ENCODE results near the gene FADS3.

The FADS3 gene

GRCh38 chr11:61875698-61876097 is 15.6 kb downstream of the FADS3 start:
- DNase-seq = no peak

GRCh38 chr11:61874853-61875252 is 16.5 kb downstream of the FADS3 start:
- no peak for DNase-seq

GRCh38 chr11:61874377-61874809 is 17.0 kb downstream of the FADS3 start:
- DNase-seq = no peak

DNA sequence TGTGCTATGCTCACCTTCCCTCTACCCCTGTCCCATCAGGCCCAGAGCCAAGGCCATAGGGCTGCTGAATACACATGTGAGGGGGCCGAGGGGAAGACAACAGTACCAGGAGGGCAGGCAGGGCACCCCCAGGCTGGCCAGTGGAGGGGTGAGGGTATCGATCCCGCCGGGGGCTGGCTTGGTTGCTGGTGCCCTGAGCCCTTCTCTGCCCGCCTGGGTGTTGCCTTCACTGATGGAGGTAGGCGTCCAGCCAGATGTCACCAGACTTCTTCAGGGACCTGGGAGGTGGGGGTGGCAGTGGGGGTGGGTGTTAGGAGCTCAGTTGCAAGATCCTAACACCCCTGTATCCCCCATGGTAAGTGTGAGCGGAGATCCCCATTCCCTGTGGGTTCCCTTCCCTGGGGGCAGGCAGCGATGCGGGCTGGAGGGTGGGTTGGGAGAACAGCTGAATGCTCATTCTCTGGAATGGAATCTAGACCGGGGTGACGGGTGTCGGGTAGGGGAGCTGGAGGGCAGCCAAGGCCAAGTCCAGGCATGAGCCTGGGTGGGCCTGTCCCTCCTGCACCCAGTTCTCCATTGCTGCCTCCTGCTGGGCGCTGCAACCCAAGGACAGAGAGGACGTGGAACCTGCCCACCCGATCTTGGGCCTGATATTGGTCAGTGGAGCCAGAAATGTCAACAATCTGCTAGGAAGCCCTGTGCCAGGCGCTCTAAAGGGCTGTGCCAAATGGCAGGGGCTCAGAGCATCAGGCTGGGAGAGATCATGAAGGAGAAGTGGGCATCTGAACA is 17.6 kb downstream of the FADS3 start:
- no peak for DNase-seq

DNA sequence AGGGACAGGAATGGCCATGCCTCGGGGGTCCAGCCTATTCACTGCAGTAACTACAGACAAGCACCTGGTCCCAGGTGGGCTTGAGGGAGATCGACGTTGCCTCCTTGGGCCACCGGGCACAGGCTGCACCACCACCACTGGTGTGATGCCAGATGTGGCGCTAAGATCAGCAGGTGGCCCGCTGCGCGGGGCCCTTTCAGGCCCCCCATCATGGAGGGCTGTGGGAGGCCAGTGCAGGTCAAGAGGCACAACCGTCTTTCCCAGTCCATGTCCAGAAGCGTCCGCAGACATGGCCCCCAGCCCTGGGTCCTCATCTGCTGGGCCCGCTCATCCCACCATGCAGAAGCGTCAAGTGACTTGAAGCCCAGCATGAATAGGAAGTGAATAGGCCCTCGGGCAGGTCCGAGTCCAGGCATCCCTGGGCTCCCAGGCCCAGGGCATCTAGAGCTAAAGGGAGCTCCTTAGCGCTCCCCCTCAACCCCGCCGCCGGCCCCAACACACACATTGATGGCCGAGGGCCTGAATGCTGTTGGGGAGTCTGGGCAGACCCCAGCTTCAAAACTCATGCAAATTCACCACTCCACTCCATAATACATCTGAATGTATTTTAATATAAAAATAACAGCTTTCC is 18.3 kb downstream of the FADS3 start:
- no peak for DNase-seq

- no peak for DNase-seq
These were observed 20.2 kb downstream of the FADS3 start for GRCh38 chr11:61871158-61871597.

GRCh38 chr11:61870541-61871031 is 20.8 kb downstream of the FADS3 start:
- DNase-seq = no peak

- no peak for DNase-seq
These were observed 21.5 kb downstream of the FADS3 start for GRCh38 chr11:61869708-61870451.

DNA sequence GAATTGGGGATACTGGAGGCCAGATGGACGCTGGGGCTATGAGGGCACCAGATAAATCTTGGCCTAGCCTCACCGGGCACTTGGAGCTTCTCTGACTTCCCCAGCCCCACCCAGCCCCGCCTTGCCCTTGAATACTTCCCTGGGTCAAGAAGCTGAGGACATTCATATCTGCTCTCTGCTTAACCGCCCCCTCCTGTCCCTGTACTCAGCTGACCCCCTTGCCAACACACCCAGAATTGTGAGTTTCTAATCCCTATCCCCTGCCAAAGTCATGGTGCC is 22.0 kb downstream of the FADS3 start:
- no peak for DNase-seq

DNA sequence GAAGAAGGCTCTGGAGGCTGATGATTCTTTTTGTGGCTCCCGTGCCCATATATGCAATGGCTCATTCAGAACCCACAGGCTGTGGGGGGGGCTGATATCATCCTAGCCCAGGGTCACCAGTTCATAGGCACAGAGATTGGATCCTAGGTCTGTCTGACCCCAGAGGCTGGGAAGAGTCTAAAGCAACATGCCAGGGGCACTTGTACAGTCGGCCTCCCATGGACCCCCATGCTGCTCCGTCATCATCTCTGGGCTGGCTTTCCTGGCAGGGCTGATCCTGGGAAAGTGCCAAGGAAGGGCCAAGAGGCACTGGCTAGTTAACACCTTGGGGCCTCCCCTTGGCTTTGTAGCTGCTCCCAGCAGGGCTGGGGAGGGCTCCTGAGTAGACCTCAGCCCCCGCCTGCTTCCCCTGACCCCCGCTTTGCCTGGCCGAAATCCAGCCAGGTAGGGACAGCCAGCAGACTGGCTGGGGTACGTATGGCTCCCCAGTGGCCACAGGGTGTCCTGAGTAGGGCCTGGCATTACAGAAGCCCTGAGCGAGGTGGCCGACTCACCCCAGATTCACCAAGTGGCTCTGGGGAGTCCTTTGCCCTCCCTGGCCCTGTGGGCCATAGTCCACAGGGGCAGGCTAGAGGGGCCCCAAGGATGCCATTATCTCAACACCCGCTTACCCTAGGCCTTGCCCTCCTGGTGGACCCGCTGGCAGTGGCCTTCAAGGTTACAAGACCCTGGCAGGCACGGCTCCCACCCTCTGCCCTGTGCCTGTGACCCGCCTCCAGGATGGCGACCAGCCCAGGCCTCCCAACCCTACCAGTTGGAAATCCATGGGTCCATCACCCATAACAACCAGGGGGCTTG is 22.5 kb downstream of the FADS3 start:
- DNase-seq = no peak

- DNase-seq = no peak
These were observed 24.4 kb downstream of the FADS3 start for GRCh38 chr11:61866958-61867343.

DNA sequence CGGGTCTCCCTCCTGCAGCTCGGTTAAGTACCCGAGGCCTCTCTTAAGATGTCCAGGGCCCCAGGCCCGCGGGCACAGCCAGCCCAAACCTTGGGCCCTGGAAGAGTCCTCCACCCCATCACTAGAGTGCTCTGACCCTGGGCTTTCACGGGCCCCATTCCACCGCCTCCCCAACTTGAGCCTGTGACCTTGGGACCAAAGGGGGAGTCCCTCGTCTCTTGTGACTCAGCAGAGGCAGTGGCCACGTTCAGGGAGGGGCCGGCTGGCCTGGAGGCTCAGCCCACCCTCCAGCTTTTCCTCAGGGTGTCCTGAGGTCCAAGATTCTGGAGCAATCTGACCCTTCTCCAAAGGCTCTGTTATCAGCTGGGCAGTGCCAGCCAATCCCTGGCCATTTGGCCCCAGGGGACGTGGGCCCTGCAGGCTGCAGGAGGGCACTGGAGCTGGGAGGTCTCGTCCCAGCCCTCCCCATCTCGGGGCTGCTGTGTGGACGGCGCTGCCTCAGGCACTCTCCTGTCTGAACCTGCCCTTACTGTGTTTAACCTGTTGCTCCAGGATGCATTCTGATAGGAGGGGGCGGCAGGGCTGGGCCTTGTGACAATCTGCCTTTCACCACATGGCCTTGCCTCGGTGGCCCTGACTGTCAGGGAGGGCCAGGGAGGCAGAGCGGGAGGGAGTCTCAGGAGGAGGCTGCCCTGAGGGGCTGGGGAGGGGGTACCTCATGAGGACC is 25.0 kb downstream of the FADS3 start:
- no peak for DNase-seq

- no peak for DNase-seq
These were observed 26.2 kb downstream of the FADS3 start for GRCh38 chr11:61864814-61865775.

DNA sequence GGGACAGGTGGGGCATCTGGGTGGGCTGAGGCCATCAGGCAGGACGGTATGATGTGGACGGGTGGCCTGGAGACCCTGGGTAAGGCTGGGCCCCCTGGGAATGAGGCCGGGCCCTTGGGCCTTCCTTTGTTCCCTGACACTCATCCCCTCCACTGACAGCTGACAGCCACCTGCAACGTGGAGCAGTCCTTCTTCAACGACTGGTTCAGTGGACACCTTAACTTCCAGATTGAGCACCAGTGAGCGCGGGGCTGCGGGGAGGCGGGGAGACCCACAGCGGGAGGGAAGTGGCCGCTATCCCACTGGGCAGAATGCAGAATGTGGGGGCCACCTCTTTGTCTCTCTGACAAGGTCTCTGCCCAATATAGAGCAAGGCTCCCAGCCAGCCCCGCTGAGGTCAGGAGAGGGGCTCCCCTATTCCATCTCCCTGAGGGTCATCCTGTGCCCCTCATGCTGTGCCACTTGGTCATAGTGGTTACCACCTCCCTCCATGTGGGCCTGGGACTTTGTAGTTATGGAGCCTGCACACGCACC is 27.7 kb downstream of the FADS3 start:
- DNase-seq = no peak

GRCh38 chr11:61862714-61863547 is 28.4 kb downstream of the FADS3 start:
- no peak for DNase-seq

- DNase-seq = no peak
These were observed 29.7 kb downstream of the FADS3 start for GRCh38 chr11:61861634-61862033.

DNA sequence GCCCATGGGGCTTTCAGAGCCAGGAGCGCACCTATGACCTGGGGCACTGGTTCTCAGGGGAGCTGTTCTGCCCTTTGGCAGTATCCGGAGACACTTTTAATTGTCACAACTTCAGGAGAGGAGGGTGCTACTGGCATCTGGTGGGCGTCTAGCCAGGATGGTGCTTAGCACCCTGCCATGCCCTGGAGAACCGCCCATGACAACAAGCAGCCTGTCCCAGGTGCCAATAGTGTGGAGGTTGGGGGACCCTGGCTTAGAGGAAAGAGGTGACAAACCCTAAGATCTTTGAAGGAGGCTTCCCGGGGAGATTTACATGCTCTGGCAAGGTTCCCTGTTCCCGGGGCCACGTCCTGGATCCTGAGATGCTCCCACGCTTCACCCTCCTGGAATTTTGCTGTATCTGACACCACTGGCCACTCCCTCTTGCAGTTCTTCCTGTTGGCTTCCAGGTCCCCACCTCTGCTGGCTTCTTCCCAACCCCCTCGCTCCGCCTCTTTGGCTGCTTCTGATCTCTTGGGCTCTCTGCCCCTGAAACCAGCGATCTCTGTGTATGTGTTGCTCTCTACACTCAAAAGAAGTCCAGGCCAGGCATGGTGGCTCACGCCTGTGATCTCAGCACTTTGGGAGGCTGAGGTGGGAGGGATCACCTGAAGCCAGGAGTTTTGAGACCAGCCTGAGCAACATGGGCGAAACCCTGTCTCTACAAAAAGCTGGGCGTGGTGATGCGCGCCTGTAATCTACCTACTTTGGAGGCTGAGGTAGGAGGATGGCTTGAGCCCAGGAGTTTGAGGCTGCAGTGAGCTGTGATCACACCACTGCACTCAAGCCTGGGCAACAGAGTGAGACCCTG is 31.1 kb downstream of the FADS3 start:
- peak; percentile 72 for DNase-seq

- no peak for DNase-seq
These were observed 35.2 kb downstream of the FADS3 start for GRCh38 chr11:61855939-61856680.

Data from NCI-H2029 (cell line).